ENCODE data around the gene SPO11. TPM values are rescaled to one million over a fixed set of nuclear protein-coding genes. Genes with fewer than 3 reads are reported as not detected.

SPO11 gene
- total RNA-seq, 1 donor from 2014 or later: not detected

DNA sequence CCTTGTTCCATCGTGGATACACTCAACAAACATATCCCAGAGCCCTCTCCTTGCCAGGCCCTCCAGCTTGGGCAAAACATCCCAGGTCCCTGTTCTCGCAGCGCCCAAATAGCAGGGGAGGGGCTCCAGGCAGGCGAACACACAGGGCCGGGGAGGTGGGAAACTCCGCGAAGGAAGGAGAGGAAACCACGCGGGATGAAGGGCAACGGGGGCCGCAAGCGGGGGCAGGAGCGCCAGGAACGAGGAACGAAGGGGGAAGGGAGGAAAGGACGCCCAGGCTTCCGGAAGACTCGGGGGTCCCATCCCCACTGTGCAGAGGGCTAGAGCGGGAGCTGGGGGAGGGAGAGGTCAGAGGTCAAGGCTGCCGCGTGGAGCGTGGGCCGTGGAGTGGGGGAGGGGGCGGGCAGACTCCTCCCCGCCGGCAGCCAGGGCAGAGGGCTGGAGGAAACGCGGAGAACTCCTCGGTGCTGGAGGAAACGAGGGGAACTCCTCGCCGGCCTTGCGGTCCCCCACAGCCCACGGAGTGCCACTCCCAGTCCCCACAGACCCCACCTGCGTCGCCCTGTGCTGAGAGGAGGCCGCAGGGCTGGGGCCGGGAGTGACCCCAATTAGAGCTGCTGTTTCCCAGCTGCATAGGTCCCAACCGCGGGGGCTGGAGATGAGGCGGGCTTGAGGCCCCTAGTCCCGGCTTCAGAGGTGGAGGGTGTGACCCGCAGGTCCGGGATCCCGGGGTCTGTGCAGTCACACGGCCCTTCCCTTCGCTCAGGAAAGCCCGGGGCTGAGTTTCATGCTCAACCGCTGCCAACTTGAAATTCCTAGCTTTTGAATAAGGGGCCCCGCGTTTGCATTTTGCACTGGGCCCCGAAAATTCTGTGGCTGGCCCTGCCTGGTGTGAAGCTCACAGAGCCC lies 60.3 kb downstream of the SPO11 start:
- no peak for DNase-seq (ENCODE audit: extremely low read depth, low read depth, low spot score)

GRCh38 chr20:57390604-57391438 lies 61.2 kb downstream of the SPO11 start, which contains the start of gene RBM38:
Gene RBM38 (plus strand): TSS chr20:57391396. CDS start chr20:57391582, 186 bp downstream.
- no peak for DNase-seq (ENCODE audit: extremely low read depth, low read depth, low spot score)

GRCh38 chr20:57391439-57392301 lies 62.1 kb downstream of the SPO11 start:
- no peak for DNase-seq (ENCODE audit: extremely low read depth, low read depth, low spot score)

GRCh38 chr20:57392512-57393271 lies 63.1 kb downstream of the SPO11 start:
- no peak for DNase-seq (ENCODE audit: extremely low read depth, low read depth, low spot score)

Other genes with a start within 250 kb of the SPO11 start
- gene BMP7, start 63.2 kb upstream of the SPO11 start, total RNA-seq: 3.6 TPM in 1 of 2 replicates, not detected in the other
- 31.0 and 33.0 TPM in 2 replicates for gene RAE1, start 21.5 kb downstream of the SPO11 start, total RNA-seq
- gene RBM38, start 61.6 kb downstream of the SPO11 start, total RNA-seq: 39.4 and 45.1 TPM in 2 replicates
- gene CTCFL, start 195.3 kb downstream of the SPO11 start, total RNA-seq: not detected in 2 replicates
- gene PCK1, start 231.3 kb downstream of the SPO11 start, total RNA-seq: not detected in 2 replicates